Endothelial cell of umbilical vein (primary cell): ENCODE results near the gene MTREX.

Source experiments
- EZH2 ChIP-seq: IDR thresholded peaks from 2 replicates; pipeline ENCODE4 v1.6.1; 2012; ENCODE audit warnings: borderline replicate concordance, low read depth, mild to moderate bottlenecking, moderate library complexity, low read length, inconsistent platforms; ENCODE audit not compliant: severe bottlenecking
- MAX ChIP-seq: IDR thresholded peaks from 2 replicates; pipeline ENCODE4 v1.6.1; 2011; ENCODE audit not compliant: insufficient read depth, insufficient read length
- MYC ChIP-seq: IDR thresholded peaks from one replicate; pipeline ENCODE4 v1.6.1; 2011; ENCODE audit warnings: mild to moderate bottlenecking, low read depth, low read length
- POLR2A ChIP-seq: IDR thresholded peaks from 2 replicates; pipeline ENCODE4 v1.6.1; 2012; ENCODE audit warnings: low read depth, mild to moderate bottlenecking, control low read depth, low read length
- POLR2AphosphoS5 ChIP-seq: IDR thresholded peaks from 2 replicates; pipeline ENCODE4 v1.6.1; 2012; ENCODE audit warnings: low read depth, mild to moderate bottlenecking, control low read depth, low read length, moderate library complexity; ENCODE audit not compliant: insufficient read depth
- TF ChIP-seq, protein P1 (sequence below), 2 donors: IDR thresholded peaks; 1 replicate in 1 of 2; 2 replicates in 1 of 2; pipeline ENCODE4 v1.5.1; 2011; ENCODE audit warnings: low read length in 2 of 2, mild to moderate bottlenecking in 2 of 2, moderate library complexity in 2 of 2, control low read depth in 1 of 2, inconsistent platforms in 1 of 2, low read depth in 1 of 2; ENCODE audit not compliant: insufficient read depth in 1 of 2; ENCODE audit errors: extremely low read depth in 1 of 2

GRCh38 chr5:55384072-55384471, 76.3 kb downstream of the MTREX start:
- TF ChIP-seq, protein P1, sequence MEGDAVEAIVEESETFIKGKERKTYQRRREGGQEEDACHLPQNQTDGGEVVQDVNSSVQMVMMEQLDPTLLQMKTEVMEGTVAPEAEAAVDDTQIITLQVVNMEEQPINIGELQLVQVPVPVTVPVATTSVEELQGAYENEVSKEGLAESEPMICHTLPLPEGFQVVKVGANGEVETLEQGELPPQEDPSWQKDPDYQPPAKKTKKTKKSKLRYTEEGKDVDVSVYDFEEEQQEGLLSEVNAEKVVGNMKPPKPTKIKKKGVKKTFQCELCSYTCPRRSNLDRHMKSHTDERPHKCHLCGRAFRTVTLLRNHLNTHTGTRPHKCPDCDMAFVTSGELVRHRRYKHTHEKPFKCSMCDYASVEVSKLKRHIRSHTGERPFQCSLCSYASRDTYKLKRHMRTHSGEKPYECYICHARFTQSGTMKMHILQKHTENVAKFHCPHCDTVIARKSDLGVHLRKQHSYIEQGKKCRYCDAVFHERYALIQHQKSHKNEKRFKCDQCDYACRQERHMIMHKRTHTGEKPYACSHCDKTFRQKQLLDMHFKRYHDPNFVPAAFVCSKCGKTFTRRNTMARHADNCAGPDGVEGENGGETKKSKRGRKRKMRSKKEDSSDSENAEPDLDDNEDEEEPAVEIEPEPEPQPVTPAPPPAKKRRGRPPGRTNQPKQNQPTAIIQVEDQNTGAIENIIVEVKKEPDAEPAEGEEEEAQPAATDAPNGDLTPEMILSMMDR (IDR thresholded peaks at IDR 0.05; ENCODE audit: extremely low read depth in 1 of 2, insufficient read depth in 1 of 2, low read depth in 1 of 2, low read length in 2 of 2), result no peak
- TF ChIP-seq EZH2 (no peak), POLR2A (no peak), MYC (no peak), POLR2AphosphoS5 (no peak), MAX (no peak)
